ENCODE data around the gene SAMD9.
"Not testable (repeated sequence)": the region's sequence is repeated elsewhere in the genome, so short reads cannot be mapped to it uniquely, and the experiment has no call there.

Gene SAMD9

DNA sequence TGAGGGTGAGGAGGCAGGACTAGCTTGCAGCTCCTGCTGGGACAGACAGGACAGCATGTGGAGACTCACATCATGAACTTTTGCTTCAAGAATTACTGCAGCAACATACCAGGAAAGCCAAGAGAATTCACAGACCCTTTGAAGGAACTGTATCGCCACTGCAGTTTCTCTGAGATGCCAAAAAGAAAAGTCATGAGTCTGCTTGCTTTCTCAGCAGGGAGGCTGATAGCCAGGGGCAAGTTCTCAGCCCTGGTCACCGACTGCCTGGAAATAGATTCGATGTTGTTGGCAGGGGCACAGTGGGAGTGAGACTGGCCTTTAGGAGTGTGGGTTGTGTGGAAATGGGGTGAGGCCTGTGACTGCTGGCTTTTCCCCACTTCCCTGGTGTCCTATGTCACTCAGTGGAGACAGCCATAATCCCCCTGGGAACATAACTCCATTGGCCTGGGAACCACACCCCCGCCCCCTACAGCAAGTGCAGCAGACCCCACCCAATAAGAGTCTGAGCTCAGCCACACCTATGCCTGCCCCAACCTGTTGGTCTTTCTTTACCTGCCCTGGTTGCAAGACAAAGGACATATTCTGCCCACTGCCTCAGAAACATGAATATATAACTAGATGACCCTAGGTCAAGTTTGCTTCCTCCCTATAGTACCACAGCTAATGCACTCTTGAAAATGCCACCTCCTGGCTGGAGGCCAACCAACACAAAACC lies 1.6 kb upstream of the SAMD9 start:
- DNase-seq = no peak

- DNase-seq = no peak
Observed at GRCh38 chr7:93117327-93117726, 452 bp downstream of the SAMD9 start.

DNA sequence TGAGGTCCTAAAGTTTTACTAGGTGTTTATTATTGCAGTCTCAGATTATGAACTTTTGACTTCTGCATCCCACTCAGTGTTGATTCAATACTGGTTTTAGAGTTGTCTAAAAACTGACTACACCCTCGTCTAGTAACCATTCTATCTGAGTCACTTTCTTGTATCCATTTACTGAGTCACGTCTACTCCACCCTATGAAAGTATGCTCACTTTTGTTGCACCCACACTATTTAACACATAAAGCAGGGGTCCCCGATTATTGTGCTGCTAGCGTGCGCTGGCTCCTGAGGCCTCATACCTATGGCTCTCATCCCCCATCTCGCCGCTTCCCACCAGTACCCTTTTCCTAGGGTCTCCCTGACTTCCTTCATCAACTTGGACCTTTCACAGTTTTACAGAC lies 2.0 kb downstream of the SAMD9 start:
- no peak for DNase-seq

GRCh38 chr7:93108003-93108402 lies 9.8 kb downstream of the SAMD9 start:
- no peak for DNase-seq

- DNase-seq = no peak
Observed at GRCh38 chr7:93097388-93097787, 20.4 kb downstream of the SAMD9 start.

GRCh38 chr7:93092757-93093370 lies 24.9 kb downstream of the SAMD9 start:
- no peak for DNase-seq

DNA sequence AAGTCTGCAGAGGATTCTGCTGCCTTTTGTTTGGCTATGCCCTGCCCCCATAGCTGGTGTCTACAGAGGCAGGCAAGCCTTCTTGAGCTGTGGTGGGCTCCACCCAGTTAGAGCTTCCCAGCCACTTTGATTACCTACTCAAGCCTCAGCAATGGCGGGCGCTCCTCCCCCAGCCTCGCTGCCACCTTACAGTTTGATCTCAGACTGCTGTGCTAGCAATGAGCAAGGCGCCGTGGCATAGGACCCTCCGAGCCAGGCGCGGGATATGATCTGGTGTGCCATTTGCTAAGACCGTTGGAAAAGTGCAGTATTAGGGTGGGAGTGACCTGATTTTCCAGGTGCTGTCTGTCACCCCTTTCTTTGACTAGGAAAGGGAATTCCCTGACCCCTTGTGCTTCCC lies 44.4 kb downstream of the SAMD9 start:
- DNase-seq = not testable (repeated sequence)

- no peak for DNase-seq
Observed at GRCh38 chr7:93062599-93062998, 55.2 kb downstream of the SAMD9 start.

GRCh38 chr7:93060865-93061264 lies 56.9 kb downstream of the SAMD9 start:
- no peak for DNase-seq

GRCh38 chr7:93060025-93060424 lies 57.8 kb downstream of the SAMD9 start:
- no peak for DNase-seq

GRCh38 chr7:93056621-93057020 lies 61.2 kb downstream of the SAMD9 start:
- DNase-seq = not testable (repeated sequence)

DNA sequence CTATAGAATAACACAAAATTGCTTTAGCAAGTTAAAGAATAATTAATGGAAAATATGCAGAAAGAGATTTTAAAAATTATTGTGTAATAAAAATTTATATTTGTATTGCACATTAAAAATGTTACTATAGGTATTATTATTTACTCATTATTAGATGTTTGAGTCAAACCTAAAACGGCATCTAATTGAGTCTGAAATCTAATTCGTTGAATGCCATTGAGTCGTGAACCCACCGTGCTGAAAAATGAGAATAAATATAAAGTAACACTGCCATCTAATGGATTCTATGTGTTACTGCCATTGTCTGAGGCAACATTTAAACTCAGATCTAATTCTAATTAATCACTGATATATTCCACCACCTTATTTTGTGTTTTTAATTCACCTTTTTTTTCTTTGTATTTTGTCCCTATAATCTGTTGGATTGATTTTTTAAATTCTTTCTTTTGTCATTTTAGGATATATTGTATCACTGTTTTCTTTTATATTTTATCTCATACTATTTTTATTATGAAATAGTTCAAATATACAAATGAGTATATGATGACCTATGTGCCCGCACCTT lies 62.2 kb downstream of the SAMD9 start:
- no peak for DNase-seq

DNA sequence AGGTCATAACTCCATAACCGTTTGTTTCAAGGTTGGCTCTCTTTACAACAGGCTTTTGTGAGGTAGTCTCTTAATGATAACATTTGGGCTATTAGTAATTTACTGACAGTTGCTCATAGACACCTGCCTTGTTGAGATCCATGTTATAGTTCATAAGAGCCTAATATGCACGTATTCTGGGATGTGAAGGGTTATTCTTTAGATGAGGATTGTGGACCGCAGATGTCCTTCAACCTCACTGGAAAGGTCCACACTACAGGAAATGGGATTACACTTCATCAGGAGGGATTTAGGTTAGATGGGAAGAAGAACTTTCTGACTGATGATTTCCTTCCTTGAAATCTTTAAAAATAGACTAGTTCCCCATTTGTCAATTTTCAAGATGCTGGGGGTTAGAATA lies 62.8 kb downstream of the SAMD9 start:
- DNase-seq = no peak

GRCh38 chr7:93053949-93054943 lies 63.5 kb downstream of the SAMD9 start:
- DNase-seq = no peak

DNA sequence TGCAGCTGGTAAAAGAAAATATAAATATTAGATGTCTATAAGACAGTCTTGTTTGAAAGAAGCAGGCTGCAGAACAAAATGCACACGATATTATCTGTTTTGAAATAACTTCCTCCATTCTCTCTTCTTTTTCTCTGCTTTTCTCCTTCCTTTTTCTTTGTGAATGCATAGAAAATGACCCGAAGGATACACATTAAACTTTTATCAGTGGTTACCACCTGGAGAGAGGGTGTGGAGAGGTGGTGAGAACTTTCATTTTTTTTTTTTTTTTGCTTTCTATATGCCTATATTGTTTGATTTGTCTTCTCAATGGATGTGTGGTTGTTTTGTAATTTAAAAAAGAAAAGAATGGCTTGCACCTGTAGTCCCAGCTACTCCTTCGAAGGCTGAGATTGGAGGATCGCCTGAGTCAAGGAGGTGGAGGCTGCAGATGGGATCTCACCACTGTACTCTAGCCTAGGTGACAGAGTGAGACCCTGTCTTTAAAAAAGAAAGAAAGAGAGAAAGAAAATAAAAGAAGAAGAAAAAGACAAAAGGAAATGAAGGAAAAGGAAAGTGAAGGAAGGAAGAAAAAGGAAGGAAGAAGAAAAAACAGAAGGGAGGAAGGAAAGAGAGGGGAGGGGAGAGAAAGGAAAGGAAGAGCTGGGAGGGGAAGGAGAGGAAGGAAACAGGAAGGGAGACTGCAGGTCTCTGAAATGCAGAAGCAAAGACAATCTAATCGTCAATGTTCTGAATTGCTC lies 64.4 kb downstream of the SAMD9 start:
- DNase-seq = no peak

- DNase-seq = no peak
Observed at GRCh38 chr7:93051660-93052059, 66.1 kb downstream of the SAMD9 start.
